ENCODE results near the gene ANKRD63. TPM values are rescaled to one million over a fixed set of nuclear protein-coding genes. Genes with fewer than 3 reads are reported as not detected.

Gene ANKRD63
- polyA plus RNA-seq, 1 of the 3 experiments (the other 2 are of a cell fraction) = not detected

- peaks cover 15% of the 10 kb centered on the region for H3F3A ChIP-seq (replicated peaks; ENCODE audit: insufficient read depth)
- no peak overlapping the region for H3K27ac ChIP-seq (ENCODE audit: low read depth in 2 of 2, low read length in 1 of 2)
- H3K27me3 ChIP-seq (ENCODE audit: insufficient read depth) = peaks cover 15% of the 10 kb centered on the region
- ChIA-PET POLR2A (no interaction called here), CTCF (interaction anchor here (1.4 to 34.5 kb wide), 2 partner anchors 25 to 27 kb away, joined by 6 to 720 read pairs; no protein-coding TSS in a partner anchor)
- H3K4me1 ChIP-seq (ENCODE audit: control insufficient read depth in 1 of 2, insufficient read depth in 2 of 2, low read depth in 1 of 2, low read length in 1 of 2) = peaks cover 9 to 29% of the 10 kb centered on the region in 2 experiments
- no peak overlapping the region for H3K9ac ChIP-seq
- H3K9me3 ChIP-seq = no peaks in the 10 kb centered on the region
- WGBS (ENCODE audit: low lambda C conversion rate) = 84% methylated on average over 5 of the region's 5 CpGs
- H2AFZ ChIP-seq (ENCODE audit: low read depth) = no peak overlapping the region
- TF ChIP-seq FOXJ3 (CRISPR knock-in tag; IDR thresholded peaks at IDR 0.05) (no peak), TCF12 (IDR thresholded peaks at IDR 0.05) (no peak), TAF1 (IDR thresholded peaks at IDR 0.05; ENCODE audit: borderline replicate concordance, low read depth, low read length) (no peak), GABPA (IDR thresholded peaks at IDR 0.05; ENCODE audit: low read depth) (no peak), USF1 (IDR thresholded peaks at IDR 0.05; ENCODE audit: borderline replicate concordance, low read depth) (no peak), USF2 (IDR thresholded peaks at IDR 0.05; ENCODE audit: borderline replicate concordance, low read depth, low read length) (no peak)
- no peaks in the 10 kb centered on the region for H3K79me2 ChIP-seq (ENCODE audit: insufficient read depth)
- DNase-seq = no peak
- H3K36me3 ChIP-seq (replicated peaks in 1 of 2; ENCODE audit: control insufficient read depth in 1 of 2, insufficient read depth in 2 of 2, low read length in 1 of 2) = no peaks in the 10 kb centered on the region
- no peaks in the 10 kb centered on the region for H3K9me2 ChIP-seq
- no peak overlapping the region for H3K4me2 ChIP-seq
- peaks cover 8% of the 10 kb centered on the region for H4K20me1 ChIP-seq (ENCODE audit: insufficient read depth)
- H3K4me3 ChIP-seq (ENCODE audit: low read depth in 2 of 2, low read length in 1 of 2) = no peak overlapping the region
Observed at GRCh38 chr15:40244961-40245523, 37.8 kb downstream of the ANKRD63 start.

GRCh38 chr15:40243126-40243810 is 39.6 kb downstream of the ANKRD63 start:
- no peak overlapping the region for H3K4me2 ChIP-seq
- H3K4me1 ChIP-seq (ENCODE audit: control insufficient read depth in 1 of 2, insufficient read depth in 2 of 2, low read depth in 1 of 2, low read length in 1 of 2) = peaks cover 5 to 29% of the 10 kb centered on the region in 2 experiments; a peak in 2 of 4 replicates
- no peak overlapping the region for H3K27ac ChIP-seq (ENCODE audit: low read depth in 2 of 2, low read length in 1 of 2)
- CTCF ChIA-PET = interaction anchor here (1.0 to 34.5 kb wide), 5 partner anchors 11 to 77 kb away, joined by 4 to 720 read pairs (median 4); no protein-coding TSS in a partner anchor
- peaks cover 5% of the 10 kb centered on the region; the same call in 1 of the 2 replicates for H4K20me1 ChIP-seq (ENCODE audit: insufficient read depth)
- H2AFZ ChIP-seq (ENCODE audit: low read depth) = no peak overlapping the region
- H3K27me3 ChIP-seq (ENCODE audit: insufficient read depth) = peaks cover 15% of the 10 kb centered on the region
- H3K36me3 ChIP-seq (replicated peaks in 1 of 2; ENCODE audit: control insufficient read depth in 1 of 2, insufficient read depth in 2 of 2, low read length in 1 of 2) = no peaks in the 10 kb centered on the region
- no peak for DNase-seq
- 83% methylated on average over 9 of the region's 9 CpGs for WGBS (ENCODE audit: low lambda C conversion rate)
- TF ChIP-seq EP300 (IDR thresholded peaks at IDR 0.05; ENCODE audit: borderline replicate concordance in 1 of 2, low read depth in 1 of 2, low read length in 1 of 2) = no peak
- no peak for TF ChIP-seq USF2 (IDR thresholded peaks at IDR 0.05; ENCODE audit: borderline replicate concordance, low read depth, low read length)
- no peak for TF ChIP-seq RFX5 (IDR thresholded peaks at IDR 0.05; ENCODE audit: low read length)
- no peak for TF ChIP-seq POLR2AphosphoS5 (IDR thresholded peaks at IDR 0.05; ENCODE audit: low read depth, low read length)
- no peak for TF ChIP-seq FOXM1 (IDR thresholded peaks at IDR 0.05; ENCODE audit: low read depth)
- no peak for TF ChIP-seq SIN3A (IDR thresholded peaks at IDR 0.05; ENCODE audit: borderline replicate concordance, low read depth, low read length)
- TF ChIP-seq YY1 (IDR thresholded peaks at IDR 0.05; ENCODE audit: low read depth) = no peak
- no peak for TF ChIP-seq IRF3 (IDR thresholded peaks at IDR 0.05; ENCODE audit: low read depth, low read length)
- TF ChIP-seq MEF2A (IDR thresholded peaks at IDR 0.05; ENCODE audit: borderline replicate concordance, low read depth) = no peak
- H3K9me3 ChIP-seq = no peaks in the 10 kb centered on the region
- H3F3A ChIP-seq (replicated peaks; ENCODE audit: insufficient read depth) = no peaks in the 10 kb centered on the region
- H3K79me2 ChIP-seq (ENCODE audit: insufficient read depth) = no peaks in the 10 kb centered on the region
- no peaks in the 10 kb centered on the region for H3K9me2 ChIP-seq
- H3K9ac ChIP-seq = no peak overlapping the region
- POLR2A ChIA-PET = no interaction called here
- H3K4me3 ChIP-seq (ENCODE audit: low read depth in 2 of 2, low read length in 1 of 2) = no peak overlapping the region

Data from SK-N-SH (cell line).